OCI-LY1 (cell line): ENCODE data around the gene EZH2.

Experiments used
- EZH2 ChIP-seq: fragments of 200-600 bp; sonication (generic), shearing (Covaris generic); IDR thresholded peaks from 2 replicates; pipeline ENCODE4 v1.8.0; 2017; ENCODE audit warnings: borderline replicate concordance, mixed run types, mild to moderate bottlenecking, antibody characterized with exemption, low read length, moderate library complexity, mixed read lengths
- TF ChIP-seq, protein P1 (sequence below): fragments of 200-600 bp; sonication (generic), shearing (Covaris generic); IDR thresholded peaks from 2 replicates; pipeline ENCODE4 v1.5.1; 2017; ENCODE audit warnings: mild to moderate bottlenecking, antibody characterized with exemption, low read length, moderate library complexity, mixed read lengths

DNA sequence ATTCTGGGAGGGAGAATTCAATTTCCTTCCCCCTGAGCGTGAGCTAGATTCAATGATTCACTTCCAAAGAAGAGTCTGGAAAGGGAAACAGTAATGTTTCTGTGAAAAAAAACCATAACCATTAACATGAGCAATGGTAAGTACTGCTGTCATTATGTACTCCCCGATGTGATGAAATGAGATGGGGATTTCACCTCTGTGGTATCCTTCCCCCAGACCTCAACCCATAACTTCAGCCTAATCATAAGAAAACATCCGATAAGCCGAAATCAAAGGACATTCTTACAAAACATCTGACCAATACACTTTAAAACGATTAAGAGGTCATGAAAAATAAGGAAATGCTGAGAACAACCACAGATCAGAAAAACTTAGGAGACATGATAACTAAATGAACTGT is 27.2 kb downstream of the EZH2 start:
- TF ChIP-seq, protein P1, sequence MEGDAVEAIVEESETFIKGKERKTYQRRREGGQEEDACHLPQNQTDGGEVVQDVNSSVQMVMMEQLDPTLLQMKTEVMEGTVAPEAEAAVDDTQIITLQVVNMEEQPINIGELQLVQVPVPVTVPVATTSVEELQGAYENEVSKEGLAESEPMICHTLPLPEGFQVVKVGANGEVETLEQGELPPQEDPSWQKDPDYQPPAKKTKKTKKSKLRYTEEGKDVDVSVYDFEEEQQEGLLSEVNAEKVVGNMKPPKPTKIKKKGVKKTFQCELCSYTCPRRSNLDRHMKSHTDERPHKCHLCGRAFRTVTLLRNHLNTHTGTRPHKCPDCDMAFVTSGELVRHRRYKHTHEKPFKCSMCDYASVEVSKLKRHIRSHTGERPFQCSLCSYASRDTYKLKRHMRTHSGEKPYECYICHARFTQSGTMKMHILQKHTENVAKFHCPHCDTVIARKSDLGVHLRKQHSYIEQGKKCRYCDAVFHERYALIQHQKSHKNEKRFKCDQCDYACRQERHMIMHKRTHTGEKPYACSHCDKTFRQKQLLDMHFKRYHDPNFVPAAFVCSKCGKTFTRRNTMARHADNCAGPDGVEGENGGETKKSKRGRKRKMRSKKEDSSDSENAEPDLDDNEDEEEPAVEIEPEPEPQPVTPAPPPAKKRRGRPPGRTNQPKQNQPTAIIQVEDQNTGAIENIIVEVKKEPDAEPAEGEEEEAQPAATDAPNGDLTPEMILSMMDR: no peak
- TF ChIP-seq EZH2: no peak
